ENCODE measurements around the gene HTRA3. TPM values are rescaled to one million over a fixed set of nuclear protein-coding genes. Genes with fewer than 3 reads are reported as not detected.

HTRA3 gene
- total RNA-seq, 1 donor from 2014 or later, result 0.16 TPM

DNA sequence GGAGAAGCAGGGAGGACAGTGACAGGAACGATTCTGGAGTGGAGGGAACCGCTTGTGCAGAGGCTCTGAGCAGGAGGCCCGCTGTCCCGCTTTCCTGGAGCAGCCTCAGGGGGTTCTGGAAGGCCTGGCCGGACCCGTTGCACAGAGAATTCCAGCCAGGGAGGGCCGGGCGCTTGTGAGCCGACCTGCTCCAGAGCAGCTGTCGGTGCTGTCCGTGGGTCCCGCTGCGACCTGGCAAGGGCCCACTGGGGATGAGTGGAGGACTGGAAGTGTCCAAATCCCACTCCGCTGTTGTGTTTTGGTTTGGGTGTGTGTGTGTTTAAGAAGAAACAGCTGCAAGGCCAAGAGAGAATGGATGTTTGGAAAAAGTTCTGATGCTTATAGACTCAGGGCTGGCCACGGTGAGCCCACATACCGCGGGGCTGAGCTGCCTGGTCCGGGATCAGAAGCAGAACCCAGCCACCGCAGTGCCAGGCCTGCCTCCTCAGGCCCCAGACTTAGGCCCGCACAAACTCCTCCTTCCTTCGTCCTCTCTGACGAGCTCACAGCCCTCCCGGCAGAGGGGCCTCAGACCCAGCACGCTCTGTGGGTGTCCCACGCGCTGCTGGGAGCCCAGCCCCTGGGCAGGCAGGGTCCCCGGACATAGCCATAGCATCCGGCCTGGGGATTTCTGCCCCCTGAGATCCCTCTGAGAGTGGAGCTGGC lies 73.9 kb downstream of the HTRA3 start:
- Mint-ChIP-seq H3K4me1 (ENCODE audit: unreplicated experiment) (no peaks in the 10 kb centered on the region), H3K9me3 (ENCODE audit: unreplicated experiment) (no peaks in the 10 kb centered on the region)
- no peak for DNase-seq (ENCODE audit: extremely low spot score, unreplicated experiment)

DNA sequence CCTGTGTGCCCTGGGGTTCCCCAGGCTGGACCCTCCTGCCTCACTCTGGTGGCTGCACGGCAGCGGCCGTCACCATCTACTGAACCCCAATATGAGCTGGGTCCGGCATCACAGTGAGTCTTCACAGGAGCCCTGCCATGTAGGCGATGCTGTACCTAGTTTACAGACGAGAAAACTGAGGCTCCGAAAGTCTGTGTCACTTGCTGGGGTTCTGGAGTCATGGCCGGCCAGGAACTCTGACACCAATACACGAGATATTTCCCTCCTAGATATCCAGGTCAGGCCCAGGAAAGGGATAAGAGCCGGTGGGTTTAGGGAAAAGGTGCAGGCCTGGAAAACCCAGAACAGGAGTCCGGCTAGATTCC lies 74.4 kb downstream of the HTRA3 start:
- Mint-ChIP-seq H3K27ac (ENCODE audit: unreplicated experiment) (no peak overlapping the region), H3K4me1 (ENCODE audit: unreplicated experiment) (no peaks in the 10 kb centered on the region), H3K27me3 (ENCODE audit: unreplicated experiment) (peaks cover 29% of the 10 kb centered on the region), H3K4me3 (ENCODE audit: unreplicated experiment) (no peak overlapping the region), H3K9me3 (ENCODE audit: unreplicated experiment) (no peaks in the 10 kb centered on the region), H3K36me3 (ENCODE audit: unreplicated experiment) (no peaks in the 10 kb centered on the region)
- no peak for DNase-seq (ENCODE audit: extremely low spot score, unreplicated experiment)
- TF ChIP-seq CTCF (IDR thresholded peaks at IDR 0.05), result no peak

More for the DNA sequence above, 73.9 kb downstream of the HTRA3 start:
- no peaks in the 10 kb centered on the region for H3K36me3 Mint-ChIP-seq (ENCODE audit: unreplicated experiment)
- peaks cover 32% of the 10 kb centered on the region for H3K27me3 Mint-ChIP-seq (ENCODE audit: unreplicated experiment)
- TF ChIP-seq CTCF (IDR thresholded peaks at IDR 0.05), result no peak
- no peak overlapping the region for H3K27ac Mint-ChIP-seq (ENCODE audit: unreplicated experiment)
- no peak overlapping the region for H3K4me3 Mint-ChIP-seq (ENCODE audit: unreplicated experiment)

DNA sequence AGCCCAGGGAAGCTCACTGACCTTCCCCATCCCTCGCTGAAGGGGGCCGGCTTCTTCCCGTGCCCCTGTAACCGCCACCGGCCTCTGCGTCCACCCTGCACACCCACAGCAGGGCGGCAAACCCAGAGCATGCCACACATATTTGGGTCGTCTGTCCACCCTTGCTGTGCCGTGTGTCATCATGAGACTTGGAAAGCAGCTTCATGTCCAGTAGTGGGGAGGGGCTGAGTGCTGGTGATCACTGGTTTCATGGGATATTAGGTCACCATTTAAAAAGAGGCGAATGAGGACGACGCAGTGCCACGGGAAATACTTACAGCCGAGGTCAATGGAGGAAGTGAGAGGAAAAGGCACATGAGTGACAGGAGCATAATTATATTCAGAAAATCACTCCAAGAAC lies 74.8 kb downstream of the HTRA3 start:
- no peaks in the 10 kb centered on the region for H3K36me3 Mint-ChIP-seq (ENCODE audit: unreplicated experiment)
- no peak for DNase-seq (ENCODE audit: extremely low spot score, unreplicated experiment)
- H3K9me3 Mint-ChIP-seq (ENCODE audit: unreplicated experiment), result no peaks in the 10 kb centered on the region
- H3K27me3 Mint-ChIP-seq (ENCODE audit: unreplicated experiment), result peaks cover 24% of the 10 kb centered on the region
- H3K27ac Mint-ChIP-seq (ENCODE audit: unreplicated experiment), result no peak overlapping the region
- H3K4me1 Mint-ChIP-seq (ENCODE audit: unreplicated experiment), result no peaks in the 10 kb centered on the region
- no peak overlapping the region for H3K4me3 Mint-ChIP-seq (ENCODE audit: unreplicated experiment)
- TF ChIP-seq CTCF (IDR thresholded peaks at IDR 0.05), result no peak

GRCh38 chr4:8345053-8345945 lies 75.7 kb downstream of the HTRA3 start:
- no peak for DNase-seq (ENCODE audit: extremely low spot score, unreplicated experiment)
- no peak overlapping the region for H3K27ac Mint-ChIP-seq (ENCODE audit: unreplicated experiment)
- no peaks in the 10 kb centered on the region for H3K4me1 Mint-ChIP-seq (ENCODE audit: unreplicated experiment)
- H3K27me3 Mint-ChIP-seq (ENCODE audit: unreplicated experiment), result peaks cover 17% of the 10 kb centered on the region
- no peak for TF ChIP-seq CTCF (IDR thresholded peaks at IDR 0.05)
- no peaks in the 10 kb centered on the region for H3K9me3 Mint-ChIP-seq (ENCODE audit: unreplicated experiment)
- no peaks in the 10 kb centered on the region for H3K36me3 Mint-ChIP-seq (ENCODE audit: unreplicated experiment)
- no peak overlapping the region for H3K4me3 Mint-ChIP-seq (ENCODE audit: unreplicated experiment)
